Measurements from ENCODE around the gene GNPAT.

GRCh38 chr1:231279683-231280082, 38.7 kb downstream of the GNPAT start:
- no peak for TF ChIP-seq CTCF (IDR thresholded peaks at IDR 0.05; ENCODE audit: insufficient read depth, low read depth, low read length)
- TF ChIP-seq EZH2 (IDR thresholded peaks at IDR 0.05; ENCODE audit: insufficient read depth, low read length): no peak
